ENCODE measurements around the gene XKRX. TPM values are rescaled to one million over a fixed set of nuclear protein-coding genes. Genes with fewer than 3 reads are reported as not detected.

The XKRX gene
- total and polyA plus RNA-seq, 12 donors: 0.16 to 2.6 (median 0.57) TPM

- H3K4me3 ChIP-seq: no peak overlapping the region
- DNase-seq: no peak
- no peaks in the 10 kb centered on the region for H3K36me3 ChIP-seq (replicated peaks in 1 of 2)
- no peaks in the 10 kb centered on the region for H3K9me3 ChIP-seq (replicated peaks in 1 of 3)
- intact Hi-C loops (cut with DNase I): no loop called here
- H3K27ac ChIP-seq: no peak overlapping the region
- no peak for TF ChIP-seq POLR2A (IDR thresholded peaks at IDR 0.05)
- no peak for TF ChIP-seq CTCF (IDR thresholded peaks at IDR 0.05)
- 63 to 94% (median 80%) methylated on average over 1 of the region's 1 CpG; no CpG with 5 or more reads in 1 of the 4 donors for WGBS, 4 donors
- no peaks in the 10 kb centered on the region for H3K4me1 ChIP-seq (replicated peaks in 1 of 2)
- peaks cover 3% of the 10 kb centered on the region for H3K27me3 ChIP-seq
These were observed 19.8 kb upstream of the XKRX start for GRCh38 chrX:100948557-100948956.

- H3K27ac ChIP-seq: peak overlapping the region in 1 of 5 donors; percentile 13
- peak in 2 of 7 donors; percentile 2 to 33 for DNase-seq
- WGBS, 4 donors: 15 to 34% (median 31%) methylated on average over 2 of the region's 2 CpGs
- H3K4me1 ChIP-seq (replicated peaks in 1 of 2): no peaks in the 10 kb centered on the region
- H3K36me3 ChIP-seq (replicated peaks in 1 of 2): no peaks in the 10 kb centered on the region
- TF ChIP-seq CTCF (IDR thresholded peaks at IDR 0.05): no peak
- no peak for TF ChIP-seq POLR2A (IDR thresholded peaks at IDR 0.05)
- no peaks in the 10 kb centered on the region for H3K9me3 ChIP-seq (replicated peaks in 1 of 3)
- no peak overlapping the region for H3K4me3 ChIP-seq
- H3K27me3 ChIP-seq: peaks cover 3% of the 10 kb centered on the region
- intact Hi-C loops (cut with DNase I): no loop called here
These were observed 17.7 kb upstream of the XKRX start for GRCh38 chrX:100946299-100946927.

- WGBS, 4 donors: 76 to 100% (median 94%) methylated on average over 2 to 3 of the region's 3 CpGs
- no peaks in the 10 kb centered on the region for H3K36me3 ChIP-seq (replicated peaks in 1 of 2)
- no peaks in the 10 kb centered on the region for H3K4me1 ChIP-seq (replicated peaks in 1 of 2)
- H3K9me3 ChIP-seq (replicated peaks in 1 of 3): no peaks in the 10 kb centered on the region
- no peak for DNase-seq
- H3K27ac ChIP-seq: no peak overlapping the region
- no peak overlapping the region for H3K4me3 ChIP-seq
- H3K27me3 ChIP-seq: peaks cover 3% of the 10 kb centered on the region
- no peak for TF ChIP-seq POLR2A (IDR thresholded peaks at IDR 0.05)
- no peak for TF ChIP-seq CTCF (IDR thresholded peaks at IDR 0.05)
- intact Hi-C loops (cut with DNase I): no loop called here
These were observed 15.9 kb upstream of the XKRX start for GRCh38 chrX:100944601-100945000.

- Histone ChIP-seq H3K27ac (no peak overlapping the region), H3K4me1 (replicated peaks in 1 of 2) (no peaks in the 10 kb centered on the region), H3K27me3 (peaks cover 3% of the 10 kb centered on the region), H3K9me3 (replicated peaks in 1 of 3) (no peaks in the 10 kb centered on the region), H3K4me3 (no peak overlapping the region), H3K36me3 (replicated peaks in 1 of 2) (no peaks in the 10 kb centered on the region)
- WGBS, 4 donors: 70 to 83% (median 80%) methylated on average over 4 of the region's 4 CpGs; no CpG with 5 or more reads in 1 of the 4 donors
- TF ChIP-seq POLR2A (IDR thresholded peaks at IDR 0.05) (no peak), CTCF (IDR thresholded peaks at IDR 0.05) (no peak)
- DNase-seq: no peak
- intact Hi-C loops (cut with DNase I): no loop called here
These were observed 10.6 kb upstream of the XKRX start for GRCh38 chrX:100939333-100939732.

Measured in adrenal gland (tissue), 12 donors.